Erythroblast (primary cell): ENCODE measurements around the gene CHD2.
"Not testable (repeated sequence)": the region's sequence is repeated elsewhere in the genome, so short reads cannot be mapped to it uniquely, and the experiment has no call there.

Experiments used
- DNase-seq, 2 experiments: peaks; one replicate each; lab custom pipeline; 2025; lab: John Stamatoyannopoulos, UW
- GATA1 ChIP-seq: IDR thresholded peaks from 2 replicates; pipeline ENCODE4 v1.6.1; 2011; ENCODE audit warnings: low read depth, mild to moderate bottlenecking, control low read depth, low read length, moderate library complexity
- POLR2A ChIP-seq: IDR thresholded peaks from 2 replicates; pipeline ENCODE4 v1.6.1; 2011; ENCODE audit warnings: mild to moderate bottlenecking, low read length

CHD2 gene

DNA sequence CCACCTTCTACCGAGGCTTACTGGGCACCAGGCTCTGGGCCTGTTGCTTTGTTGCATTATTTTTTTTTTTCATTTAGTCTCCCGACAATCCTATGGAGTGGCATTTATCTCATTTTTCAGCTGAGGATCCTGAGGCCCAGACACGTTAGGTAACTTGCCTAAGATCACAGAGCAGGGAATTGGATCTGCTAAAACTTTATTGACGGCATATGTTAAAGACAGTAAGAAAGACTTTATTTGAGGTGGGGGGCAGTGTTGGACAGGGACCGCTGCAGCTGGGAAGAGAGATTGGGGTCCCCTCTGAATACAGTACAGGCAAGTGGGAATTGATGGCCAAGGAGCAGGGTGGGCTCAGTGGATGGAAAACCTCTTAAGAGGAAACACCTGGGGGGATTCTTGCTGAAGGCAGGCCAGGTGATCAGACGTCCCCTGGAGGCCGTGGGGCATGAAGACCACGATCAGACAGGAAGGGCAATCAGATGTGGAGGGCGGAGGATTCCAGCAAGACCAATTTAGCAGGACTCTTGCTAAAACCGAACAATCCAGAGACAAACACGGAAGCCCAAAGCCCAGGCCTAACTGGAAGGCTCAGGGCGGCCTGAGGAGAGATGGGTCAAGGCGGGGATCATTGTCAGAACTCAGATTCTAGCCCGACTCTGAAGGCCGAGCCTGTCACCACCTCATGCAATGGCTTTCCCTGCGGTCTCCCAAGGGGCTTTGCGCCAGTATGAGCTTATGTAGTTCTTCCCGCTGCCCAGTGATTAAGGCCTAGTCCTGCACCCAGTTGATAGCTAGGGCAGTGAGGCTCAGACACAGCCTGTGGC, 135.2 kb downstream of the CHD2 start:
- TF ChIP-seq POLR2A = no peak

GRCh38 chr15:93035953-93036810, 136.1 kb downstream of the CHD2 start:
- TF ChIP-seq POLR2A = no peak
- TF ChIP-seq GATA1 = no peak
- peak; percentile 54 to 58 for DNase-seq

More for the DNA sequence above, 135.2 kb downstream of the CHD2 start:
- DNase-seq = no peak

DNA sequence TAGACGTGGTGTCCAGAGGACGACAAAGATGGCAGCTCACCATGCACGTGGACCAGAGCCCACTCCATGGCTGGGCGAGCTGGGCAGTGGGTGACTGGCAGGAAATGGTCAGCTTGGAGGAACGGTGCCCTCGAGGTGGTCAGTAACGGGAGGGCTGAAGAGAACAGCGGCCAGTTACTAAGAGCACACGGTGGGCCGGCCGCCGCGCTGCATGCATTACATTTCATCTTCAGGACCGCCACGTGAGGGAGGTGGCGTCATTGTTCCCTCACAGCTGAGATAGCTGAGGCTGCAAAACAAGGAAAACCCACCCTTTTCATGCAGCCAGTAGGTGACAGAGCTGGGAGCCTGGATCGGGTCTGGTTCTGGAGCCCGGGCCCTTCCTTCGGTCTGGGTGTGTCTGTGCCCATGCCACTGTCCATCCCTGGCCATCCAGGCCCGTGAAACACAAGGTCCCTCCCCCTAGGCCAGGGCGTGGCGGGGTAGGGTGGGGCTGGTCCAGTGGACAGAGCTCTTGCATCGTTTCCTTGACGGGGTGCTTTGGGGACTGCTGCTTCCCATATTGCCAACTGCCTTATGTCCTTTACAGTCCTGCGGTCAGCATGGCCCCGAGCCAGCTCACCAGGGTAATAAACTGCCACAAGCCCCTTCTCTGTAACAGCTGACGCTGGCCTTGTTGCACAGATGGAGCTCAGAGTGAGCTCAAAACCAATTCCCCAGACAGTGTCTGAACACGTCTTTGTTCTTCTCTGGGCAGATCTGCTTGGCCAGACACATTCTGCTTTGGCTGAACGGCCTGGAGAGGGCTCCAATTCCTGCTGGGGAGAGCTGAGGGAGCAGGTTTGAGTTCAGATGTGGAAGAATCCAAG, 137.1 kb downstream of the CHD2 start:
- TF ChIP-seq GATA1 = no peak
- TF ChIP-seq POLR2A = no peak
- no peak for DNase-seq

DNA sequence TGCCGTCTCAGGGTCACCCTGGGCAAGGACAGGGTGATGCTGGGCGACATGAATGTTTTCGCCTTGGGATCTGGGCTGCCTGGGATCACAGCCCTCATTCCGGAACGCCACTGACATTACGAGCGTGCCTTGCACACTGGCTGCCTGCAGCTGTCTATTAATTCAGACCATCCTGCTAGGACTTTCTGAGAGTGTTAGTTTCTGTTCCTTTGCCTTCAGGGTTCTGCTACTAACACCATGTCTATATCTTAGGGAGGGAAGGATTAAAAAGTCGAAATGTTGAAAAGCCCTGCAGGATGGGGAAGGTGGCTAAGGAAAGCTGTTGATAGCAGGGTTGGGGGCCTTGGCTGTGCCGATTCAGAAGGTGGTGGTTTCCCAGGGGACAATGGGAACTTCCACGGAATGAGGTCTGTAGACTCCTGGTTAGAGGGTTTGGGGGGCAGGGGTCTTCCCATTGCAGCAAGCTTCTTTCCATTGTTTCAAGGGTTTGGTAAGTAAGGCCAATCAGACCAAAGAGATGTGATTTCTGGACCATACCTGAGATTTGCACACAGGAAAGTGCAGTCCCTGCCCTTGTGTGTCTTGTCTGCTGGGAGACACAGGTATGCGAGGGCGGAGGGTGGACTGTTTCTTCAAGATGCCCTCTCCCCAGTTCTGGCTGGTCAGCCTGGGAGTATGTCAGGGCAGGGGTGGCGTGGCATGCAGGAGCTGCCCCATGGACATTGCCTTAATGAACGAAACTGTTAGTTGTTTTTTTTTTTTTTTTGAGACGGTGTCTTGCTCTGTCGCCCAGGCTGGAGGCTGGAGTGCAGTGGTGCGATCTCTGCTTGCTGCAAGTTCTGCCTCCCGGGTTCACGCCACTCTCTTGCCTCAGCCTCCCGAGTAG, 137.9 kb downstream of the CHD2 start:
- TF ChIP-seq GATA1 (no peak), POLR2A (no peak)
- DNase-seq = no peak

- not testable (repeated sequence) for DNase-seq
These were observed 139.6 kb downstream of the CHD2 start for GRCh38 chr15:93039562-93040287.

DNA sequence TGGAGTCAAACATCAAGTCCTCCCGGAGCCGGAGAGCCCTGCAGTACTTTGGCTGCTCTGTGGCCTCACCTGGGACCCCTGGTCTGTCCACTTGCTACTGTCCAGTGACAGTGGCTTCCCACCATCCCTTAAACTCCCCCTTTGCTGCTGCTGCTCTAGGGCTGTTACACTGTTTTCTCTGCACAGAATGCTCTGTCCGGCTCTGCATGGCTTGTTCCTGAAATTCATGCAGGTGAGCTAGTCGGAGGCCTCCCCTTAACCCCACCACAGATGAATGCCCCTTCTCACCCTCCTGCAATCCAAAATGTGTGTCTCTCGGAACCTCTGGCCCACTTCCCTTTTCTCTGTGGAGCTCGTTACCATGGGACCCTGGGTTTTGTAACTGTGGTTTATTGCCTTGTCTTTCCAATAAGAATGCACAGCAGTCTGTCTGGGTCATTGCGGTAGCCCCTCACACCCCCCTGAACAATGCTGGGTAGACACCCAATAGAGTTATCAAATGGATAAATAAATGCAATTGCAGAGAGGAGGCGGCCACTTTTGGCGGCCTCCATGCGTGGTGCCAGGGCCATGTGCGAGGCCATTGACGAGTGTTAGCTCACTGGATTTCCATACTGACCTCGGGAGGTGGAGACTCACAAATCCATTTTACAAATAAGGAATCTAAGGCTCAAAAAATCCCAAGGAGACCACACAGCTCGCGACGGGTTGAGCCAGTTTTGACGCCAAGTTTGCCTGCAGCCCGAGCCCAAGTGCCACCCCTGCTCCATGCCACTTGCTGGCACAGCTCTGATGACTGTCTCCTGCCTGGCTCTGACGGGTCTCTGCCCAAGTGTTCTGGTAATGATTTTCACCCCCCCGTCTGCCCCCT, 140.4 kb downstream of the CHD2 start:
- DNase-seq = no peak
- TF ChIP-seq GATA1 = no peak
- no peak for TF ChIP-seq POLR2A

GRCh38 chr15:93041159-93041547, 141.0 kb downstream of the CHD2 start:
- TF ChIP-seq GATA1 = no peak
- TF ChIP-seq POLR2A = no peak
- no peak for DNase-seq

DNA sequence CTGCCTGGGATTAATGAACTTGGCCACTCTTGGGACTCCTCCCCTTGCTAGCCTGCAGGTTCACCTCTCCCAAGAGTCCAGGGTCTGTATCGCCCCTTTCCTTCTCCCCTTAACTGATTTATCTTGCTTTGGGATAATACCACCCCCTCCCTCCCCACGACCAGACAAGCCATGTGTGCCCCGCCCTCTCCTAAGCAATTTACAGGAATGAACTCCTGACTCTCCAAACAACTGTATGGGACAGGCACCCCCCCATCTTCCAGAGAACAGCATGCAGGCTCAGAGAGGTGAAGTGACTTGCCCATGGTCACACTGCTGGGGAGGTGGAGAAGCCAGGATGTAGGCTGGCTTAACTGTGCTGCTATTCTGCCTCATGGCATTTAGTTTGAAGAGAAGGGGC, 142.1 kb downstream of the CHD2 start:
- no peak for DNase-seq
- no peak for TF ChIP-seq POLR2A
- TF ChIP-seq GATA1 = no peak

- TF ChIP-seq POLR2A (no peak), GATA1 (no peak)
- DNase-seq = no peak
These were observed 142.7 kb downstream of the CHD2 start for GRCh38 chr15:93042691-93043378.

- TF ChIP-seq GATA1 = no peak
- no peak for TF ChIP-seq POLR2A
- DNase-seq = no peak
These were observed 143.6 kb downstream of the CHD2 start for GRCh38 chr15:93043621-93044300.
